ENCODE measurements around the gene AKIRIN2.

The AKIRIN2 gene

DNA sequence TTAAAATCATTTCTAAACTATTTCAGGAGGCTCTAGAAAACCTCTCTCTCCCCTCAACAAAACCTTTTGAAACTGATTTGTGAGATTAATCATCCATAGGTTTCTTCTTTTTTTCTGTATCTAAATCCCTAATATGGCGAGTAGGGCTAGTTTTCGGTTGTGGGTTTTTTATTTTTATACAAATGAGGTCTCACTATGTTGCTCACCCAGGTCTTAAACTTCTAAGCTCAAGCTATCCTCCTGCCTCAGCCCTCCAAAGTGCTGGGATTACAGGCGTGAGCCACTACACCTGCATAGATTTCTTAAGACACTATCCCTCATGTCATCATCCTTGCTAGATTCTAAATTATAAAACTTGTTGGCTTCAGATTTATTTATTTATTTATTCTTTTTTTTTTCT is 68.2 kb downstream of the AKIRIN2 start:
- no peak for TF ChIP-seq CTCF (IDR thresholded peaks at IDR 0.05; ENCODE audit: low read depth, low read length, missing control alignments)
- H3K4me3 ChIP-seq (replicated peaks; ENCODE audit: low read depth, low read length), result no peak overlapping the region
- DNase-seq (ENCODE audit: extremely low read depth, low read depth), result no peak

- no peak overlapping the region for H3K4me3 ChIP-seq (replicated peaks; ENCODE audit: low read depth, low read length)
- no peak for TF ChIP-seq CTCF (IDR thresholded peaks at IDR 0.05; ENCODE audit: low read depth, low read length, missing control alignments)
- DNase-seq (ENCODE audit: extremely low read depth, low read depth), result no peak
Observed at GRCh38 chr6:87630746-87631145, 71.3 kb downstream of the AKIRIN2 start.

- H3K4me3 ChIP-seq (replicated peaks; ENCODE audit: low read depth, low read length), result no peak overlapping the region
- no peak for DNase-seq (ENCODE audit: extremely low read depth, low read depth)
- TF ChIP-seq CTCF (IDR thresholded peaks at IDR 0.05; ENCODE audit: low read depth, low read length, missing control alignments), result no peak
Observed at GRCh38 chr6:87628881-87629280, 73.2 kb downstream of the AKIRIN2 start.

DNA sequence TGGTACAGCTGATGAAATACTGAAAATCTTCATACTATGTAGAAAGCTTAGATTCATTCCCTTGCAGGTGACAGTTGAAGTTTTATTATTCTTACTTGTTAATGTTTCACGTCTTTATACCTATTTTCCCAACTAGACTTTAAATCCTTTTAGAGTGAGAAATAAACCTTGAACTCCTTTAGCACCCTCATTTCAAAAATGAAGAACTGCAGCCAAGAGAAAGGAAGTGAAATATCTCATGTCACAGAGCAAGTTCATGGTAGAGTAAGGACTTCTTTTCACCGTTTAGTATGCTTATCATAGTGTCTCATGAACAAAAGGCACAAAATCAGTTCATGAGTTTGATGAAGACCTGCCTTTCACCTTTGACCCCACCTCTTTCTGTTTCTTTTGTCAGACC is 73.6 kb downstream of the AKIRIN2 start:
- H3K4me3 ChIP-seq (replicated peaks; ENCODE audit: low read depth, low read length), result no peak overlapping the region
- no peak for TF ChIP-seq CTCF (IDR thresholded peaks at IDR 0.05; ENCODE audit: low read depth, low read length, missing control alignments)

More for the DNA sequence above, 73.6 kb downstream of the AKIRIN2 start:
- no peak for DNase-seq (ENCODE audit: extremely low read depth, low read depth)

All from HFF-Myc (cell line).